Ascending aorta (tissue), 2 donors: ENCODE measurements around the gene DGKG. TPM values are rescaled to one million over a fixed set of nuclear protein-coding genes. Genes with fewer than 3 reads are reported as not detected.

Source experiments
- DNase-seq, 2 donors: peaks; one replicate each; pipeline ENCODE4 v3.0.0-alpha.2; 2019; ENCODE audit warnings: low spot score in 2 of 2
- H3K27ac ChIP-seq, 2 donors: fragments of 200-600 bp; sonication (generic); one replicate each; pipeline ENCODE4 v1.5.1; 2016 to 2017; ENCODE audit warnings: mild to moderate bottlenecking in 1 of 2
- H3K27me3 ChIP-seq: fragments of 200-600 bp; sonication (generic); one replicate; pipeline ENCODE4 v1.5.1; 2017
- H3K36me3 ChIP-seq, 2 donors: fragments of 200-600 bp; sonication (generic); one replicate each; pipeline ENCODE4 v1.5.1; 2016
- H3K4me1 ChIP-seq, 2 donors: fragments of 200-600 bp; sonication (generic); one replicate each; pipeline ENCODE4 v1.5.1; 2016 to 2017; ENCODE audit warnings: mild to moderate bottlenecking in 1 of 2
- H3K4me3 ChIP-seq, 2 donors: fragments of 200-600 bp; sonication (generic); one replicate each; pipeline ENCODE4 v1.5.1; 2016 to 2017; ENCODE audit warnings: mild to moderate bottlenecking in 1 of 2
- H3K9me3 ChIP-seq, 2 donors: fragments of 200-600 bp; sonication (generic); one replicate each; pipeline ENCODE4 v1.5.1; 2016
- intact Hi-C: fragments of 100-400 bp; cut with DNase I; formaldehyde crosslinking; loops from one replicate; pipeline ENCODE4 v1.15.1; 2023
- total RNA-seq: library from RNA; depleted of rRNA; stranded (reverse); fragments of >200 nt; gene quantifications from one replicate; pipeline ENCODE4 v1.1.0, GENCODE V29; 2016
- TF ChIP-seq, protein P1 (sequence below), 3 experiments: fragments of 200-600 bp in 2 of 3; fragments of 450-650 bp in 1 of 3; sonication (generic) in 2 of 3; IDR thresholded peaks; one replicate each; pipeline ENCODE4 v1.5.1; 2016 to 2019; ENCODE audit warnings: antibody characterized with exemption in 3 of 3, mild to moderate bottlenecking in 1 of 3, moderate library complexity in 1 of 3

Gene DGKG
- total RNA-seq, 1 donor from 2014 or later: 11.1 TPM

DNA sequence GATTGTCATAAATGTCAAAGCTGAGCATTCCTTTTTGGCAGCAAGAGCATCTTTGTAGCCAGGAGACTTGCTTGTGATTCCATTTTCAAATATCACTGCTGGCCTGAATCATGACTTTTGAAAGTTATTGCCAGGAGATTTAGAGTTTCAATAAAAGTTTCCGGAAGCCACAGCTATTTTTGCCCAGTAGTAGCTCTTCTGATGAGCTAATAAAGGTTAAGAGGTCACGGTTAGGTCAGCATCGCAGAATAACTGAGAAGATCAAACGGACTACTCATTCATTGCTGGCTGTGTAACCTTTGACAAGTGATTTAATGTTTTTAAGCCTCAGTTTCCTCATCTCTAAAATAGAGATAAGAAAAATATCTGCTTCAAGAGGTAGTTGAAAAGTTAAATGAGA is 148.1 kb downstream of the DGKG start:
- Histone ChIP-seq H3K27ac (no peak overlapping the region), H3K4me3 (no peak overlapping the region), H3K4me1 (peaks cover 3 to 10% of the 10 kb centered on the region in 2 donors), H3K36me3 (no peaks in the 10 kb centered on the region), H3K9me3 (no peaks in the 10 kb centered on the region), H3K27me3 (no peaks in the 10 kb centered on the region)
- TF ChIP-seq, protein P1, sequence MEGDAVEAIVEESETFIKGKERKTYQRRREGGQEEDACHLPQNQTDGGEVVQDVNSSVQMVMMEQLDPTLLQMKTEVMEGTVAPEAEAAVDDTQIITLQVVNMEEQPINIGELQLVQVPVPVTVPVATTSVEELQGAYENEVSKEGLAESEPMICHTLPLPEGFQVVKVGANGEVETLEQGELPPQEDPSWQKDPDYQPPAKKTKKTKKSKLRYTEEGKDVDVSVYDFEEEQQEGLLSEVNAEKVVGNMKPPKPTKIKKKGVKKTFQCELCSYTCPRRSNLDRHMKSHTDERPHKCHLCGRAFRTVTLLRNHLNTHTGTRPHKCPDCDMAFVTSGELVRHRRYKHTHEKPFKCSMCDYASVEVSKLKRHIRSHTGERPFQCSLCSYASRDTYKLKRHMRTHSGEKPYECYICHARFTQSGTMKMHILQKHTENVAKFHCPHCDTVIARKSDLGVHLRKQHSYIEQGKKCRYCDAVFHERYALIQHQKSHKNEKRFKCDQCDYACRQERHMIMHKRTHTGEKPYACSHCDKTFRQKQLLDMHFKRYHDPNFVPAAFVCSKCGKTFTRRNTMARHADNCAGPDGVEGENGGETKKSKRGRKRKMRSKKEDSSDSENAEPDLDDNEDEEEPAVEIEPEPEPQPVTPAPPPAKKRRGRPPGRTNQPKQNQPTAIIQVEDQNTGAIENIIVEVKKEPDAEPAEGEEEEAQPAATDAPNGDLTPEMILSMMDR (IDR thresholded peaks at IDR 0.05): no peak
- intact Hi-C loops: no loop called here
- DNase-seq: no peak

DNA sequence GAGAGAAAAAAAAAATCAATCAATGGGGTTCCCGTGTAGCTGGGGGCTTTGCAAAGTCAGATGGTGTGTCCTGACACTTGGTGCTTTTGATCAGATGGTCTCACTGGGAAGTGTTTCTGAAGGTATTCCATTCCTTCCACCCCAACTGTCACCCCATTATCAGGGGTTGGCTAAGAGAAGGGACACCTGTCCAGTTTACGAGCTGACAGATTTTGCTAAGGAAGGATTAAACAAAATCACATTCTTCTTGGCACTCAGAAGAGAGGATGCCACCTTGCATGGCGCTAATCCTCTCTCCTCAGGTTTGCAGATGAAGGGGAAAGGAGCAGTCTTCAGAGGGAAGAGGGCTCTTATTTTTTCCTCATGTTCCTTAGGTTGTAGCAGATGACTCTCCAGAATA is 149.4 kb downstream of the DGKG start:
- intact Hi-C loops: no loop called here
- Histone ChIP-seq H3K4me3 (no peak overlapping the region), H3K4me1 (peaks cover 3 to 10% of the 10 kb centered on the region in 2 donors), H3K27me3 (no peaks in the 10 kb centered on the region), H3K36me3 (no peaks in the 10 kb centered on the region), H3K9me3 (no peaks in the 10 kb centered on the region), H3K27ac (no peak overlapping the region)
- TF ChIP-seq, protein P1 (IDR thresholded peaks at IDR 0.05): no peak
- no peak for DNase-seq

DNA sequence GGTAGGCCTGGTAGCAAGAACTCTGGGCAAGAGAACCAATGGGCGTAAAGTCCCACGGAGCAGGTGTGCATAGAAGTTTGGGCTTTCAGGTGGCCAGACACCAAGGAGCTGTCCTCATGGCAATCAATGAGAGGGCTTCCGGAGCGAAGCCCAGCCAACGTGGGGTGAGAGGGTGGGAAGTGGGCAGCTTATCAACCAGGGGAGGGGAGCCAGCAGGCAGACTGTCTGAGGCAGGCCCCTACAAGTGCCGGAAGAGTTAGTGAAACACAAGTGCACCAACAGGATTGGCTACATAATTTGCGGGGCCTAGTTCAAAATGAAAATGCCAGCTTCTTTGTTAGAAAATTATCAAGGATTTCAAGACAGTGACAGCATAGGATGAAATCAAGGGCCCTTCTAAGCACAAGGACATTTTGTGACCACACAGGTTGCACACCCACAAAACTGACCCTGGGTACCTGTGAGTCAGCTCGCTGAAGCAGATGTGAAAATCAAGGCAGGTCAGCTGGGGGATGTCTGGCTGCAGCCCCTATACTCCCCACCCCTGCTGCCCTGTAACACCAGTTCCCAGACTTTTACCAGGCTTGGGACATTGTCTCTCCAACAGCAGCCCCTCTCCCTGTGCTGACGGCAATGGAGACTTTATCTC is 151.1 kb downstream of the DGKG start:
- TF ChIP-seq, protein P1 (IDR thresholded peaks at IDR 0.05): no peak
- Histone ChIP-seq H3K4me3 (no peak overlapping the region), H3K27me3 (no peaks in the 10 kb centered on the region), H3K9me3 (no peaks in the 10 kb centered on the region), H3K27ac (peak overlapping the region in 1 of 2 donors; percentile 29), H3K36me3 (no peaks in the 10 kb centered on the region), H3K4me1 (peaks cover 3 to 10% of the 10 kb centered on the region in 2 donors)
- DNase-seq: no peak
- intact Hi-C loops: no loop called here

DNA sequence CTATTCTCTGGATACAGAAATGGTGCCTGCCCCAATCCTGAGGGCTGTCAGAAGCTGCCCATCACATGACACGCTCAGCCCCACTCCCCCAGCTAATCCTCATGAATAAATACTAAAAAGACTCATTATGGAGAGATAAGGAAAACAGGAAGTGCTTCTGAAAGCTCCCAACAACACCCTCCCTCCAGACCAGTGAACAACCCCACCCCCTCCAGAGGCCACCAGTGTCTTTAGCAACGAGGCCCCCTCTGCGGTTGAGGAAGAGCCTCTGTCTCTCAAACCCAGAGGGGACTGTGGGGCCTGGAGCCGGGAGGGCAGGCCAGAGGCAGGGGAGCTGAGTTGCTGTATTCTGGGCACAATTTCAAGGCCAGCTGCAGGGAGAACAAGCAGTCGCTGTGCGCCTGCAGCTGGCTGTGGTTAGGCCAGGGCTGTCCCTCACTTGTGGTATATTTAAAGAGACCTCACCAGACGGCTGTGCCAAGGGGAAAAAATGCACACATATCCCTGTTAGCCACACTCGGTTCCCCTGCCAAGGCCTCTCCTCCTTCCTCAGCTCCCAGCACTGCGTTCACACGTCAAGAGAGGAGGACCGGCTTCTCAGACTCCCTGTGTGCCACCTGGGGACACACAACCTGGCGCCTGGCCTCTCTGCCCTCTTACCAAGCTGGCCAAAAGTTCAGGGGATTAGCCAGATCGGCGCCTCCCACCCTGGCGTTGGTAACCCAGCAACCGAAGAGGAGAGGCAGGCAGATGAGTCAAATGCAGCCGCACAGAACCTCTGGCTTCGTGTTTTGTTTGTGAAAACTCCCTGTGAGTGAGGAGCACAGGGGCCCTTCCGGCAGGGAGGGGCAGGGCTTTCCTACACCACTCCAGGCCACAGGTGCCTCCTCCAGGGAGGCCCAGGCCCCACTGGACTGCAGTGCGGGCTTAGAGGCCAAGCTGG is 152.0 kb downstream of the DGKG start:
- TF ChIP-seq, protein P1 (IDR thresholded peaks at IDR 0.05): no peak
- Histone ChIP-seq H3K4me3 (no peak overlapping the region), H3K27ac (peak overlapping the region in 1 of 2 donors; percentile 29), H3K27me3 (no peaks in the 10 kb centered on the region), H3K9me3 (no peaks in the 10 kb centered on the region), H3K4me1 (peaks cover 3 to 10% of the 10 kb centered on the region in 2 donors), H3K36me3 (no peaks in the 10 kb centered on the region)
- intact Hi-C loops: no loop called here
- no peak for DNase-seq

DNA sequence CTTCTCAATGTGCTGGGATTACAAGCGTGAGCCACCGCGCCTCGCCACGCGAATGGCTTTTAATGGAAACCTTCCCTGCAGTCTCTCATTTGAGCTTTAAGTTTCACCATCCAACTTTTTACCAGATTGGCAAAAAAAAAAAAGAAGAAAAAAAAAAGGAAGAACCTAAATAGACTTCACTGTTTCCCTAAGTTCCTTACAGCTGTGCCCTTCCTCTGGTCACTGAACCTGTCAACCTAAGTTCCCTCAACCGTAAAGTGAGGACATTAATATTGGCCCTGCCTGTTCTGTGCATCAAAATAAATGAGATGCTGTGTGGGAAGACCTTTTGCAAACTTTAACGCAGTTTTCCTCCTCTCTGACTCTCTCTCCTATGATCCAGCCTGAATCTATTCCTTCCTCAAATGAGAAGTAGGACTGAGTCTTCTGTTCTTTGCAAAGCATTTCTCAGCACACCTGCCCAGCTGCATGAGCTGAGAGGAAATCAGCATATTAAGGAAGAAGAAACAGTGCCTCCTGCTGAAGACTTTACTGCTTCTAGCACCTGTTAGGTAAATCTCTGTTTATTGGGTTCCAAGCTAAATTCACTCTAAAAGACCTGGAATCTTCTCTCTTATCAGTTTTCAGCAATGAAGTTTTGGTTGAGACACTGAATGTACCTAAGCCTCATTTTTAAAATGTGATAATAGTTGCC is 153.6 kb downstream of the DGKG start:
- intact Hi-C loops: no loop called here
- Histone ChIP-seq H3K27ac (no peak overlapping the region), H3K36me3 (no peaks in the 10 kb centered on the region)

More for the DNA sequence above, 153.6 kb downstream of the DGKG start:
- no peak for DNase-seq
- TF ChIP-seq, protein P1 (IDR thresholded peaks at IDR 0.05): no peak
- Histone ChIP-seq H3K4me3 (no peak overlapping the region), H3K27me3 (no peaks in the 10 kb centered on the region), H3K4me1 (peaks cover 3 to 10% of the 10 kb centered on the region in 2 donors), H3K9me3 (no peaks in the 10 kb centered on the region)
